Hepatocyte (in vitro differentiated cells): ENCODE results near the gene KCNC2. TPM values are rescaled to one million over a fixed set of nuclear protein-coding genes. Genes with fewer than 3 reads are reported as not detected.

ENCODE experiments used
- DNase-seq: peaks from one replicate; pipeline ENCODE4 v3.0.0-alpha.2; 2016; ENCODE audit warnings: low spot score
- H2AFZ ChIP-seq: fragments of 200-600 bp; sonication (generic); 2 replicates; pipeline ENCODE4 v1.6.0; 2016; ENCODE audit warnings: antibody characterized with exemption, mild to moderate bottlenecking
- H3K27ac ChIP-seq: fragments of 200-600 bp; sonication (generic); 2 replicates; pipeline ENCODE4 v1.5.1; 2016; ENCODE audit warnings: mild to moderate bottlenecking
- H3K27me3 ChIP-seq: fragments of 200-600 bp; sonication (generic); 2 replicates; pipeline ENCODE4 v1.6.1; 2016
- H3K36me3 ChIP-seq: fragments of 200-600 bp; sonication (generic); replicated peaks from 2 replicates; pipeline ENCODE4 v1.5.1; 2016; ENCODE audit warnings: low read depth; ENCODE audit not compliant: insufficient read depth
- H3K4me1 ChIP-seq: fragments of 200-600 bp; sonication (generic); 2 replicates; pipeline ENCODE4 v1.5.1; 2016; ENCODE audit warnings: mild to moderate bottlenecking, moderate library complexity; ENCODE audit not compliant: insufficient read depth
- H3K4me2 ChIP-seq: fragments of 200-600 bp; sonication (generic); 2 replicates; pipeline ENCODE4 v1.6.0; 2016
- H3K4me3 ChIP-seq: fragments of 200-600 bp; sonication (generic); 2 replicates; pipeline ENCODE4 v1.5.1; 2016; ENCODE audit warnings: mild to moderate bottlenecking
- H3K79me2 ChIP-seq: fragments of 200-600 bp; sonication (generic); 2 replicates; pipeline ENCODE4 v1.6.0; 2017; ENCODE audit warnings: mild to moderate bottlenecking
- H3K9me2 ChIP-seq: fragments of 200-600 bp; sonication (generic); replicated peaks from 2 replicates; pipeline ENCODE4 v1.6.0; 2017; ENCODE audit warnings: mild to moderate bottlenecking; ENCODE audit not compliant: insufficient read depth
- H3K9me3 ChIP-seq: fragments of 200-600 bp; sonication (generic); 2 replicates; pipeline ENCODE4 v1.5.1; 2016; ENCODE audit warnings: low read depth, mild to moderate bottlenecking
- H4K20me1 ChIP-seq: fragments of 200-600 bp; sonication (generic); 2 replicates; pipeline ENCODE4 v1.6.0; 2016; ENCODE audit warnings: mild to moderate bottlenecking; ENCODE audit not compliant: insufficient read depth, poor library complexity, severe bottlenecking
- EZH2 ChIP-seq: fragments of 200-600 bp; sonication (generic); IDR thresholded peaks from 2 replicates; pipeline ENCODE4 v1.6.1; 2016; ENCODE audit warnings: antibody characterized with exemption, mild to moderate bottlenecking, borderline replicate concordance
- EZH2phosphoT487 ChIP-seq: fragments of 200-600 bp; sonication (generic); IDR thresholded peaks from one replicate; pipeline ENCODE4 v1.6.1; 2018; ENCODE audit warnings: antibody characterized with exemption, mild to moderate bottlenecking, low read depth, moderate library complexity; ENCODE audit not compliant: unreplicated experiment, severe bottlenecking
- WGBS: methylation state at CpG from one replicate; pipeline ENCODE4 v1.1.6; 2016; ENCODE audit warnings: low lambda C conversion rate; ENCODE audit errors: missing lambda C conversion rate; 5-methylcytosine and 5-hydroxymethylcytosine counted together
- polyA plus RNA-seq: library from polyadenylated mRNA; unstranded; fragments of >200 nt; fragmentation: Nextera tagmentation; extraction: Ambion mirVana; gene quantifications from 2 replicates; pipeline ENCODE4 v1.2.1, GENCODE V29; 2016
- total RNA-seq: library from RNA; depleted of rRNA; stranded (reverse); fragments of >200 nt; gene quantifications from 2 replicates; pipeline ENCODE4 v1.2.3, GENCODE V29; 2014
- TF ChIP-seq, protein P1 (sequence below): fragments of 200-600 bp; sonication (generic); IDR thresholded peaks from 2 replicates; pipeline ENCODE4 v1.5.1; 2016; ENCODE audit warnings: antibody characterized with exemption, mild to moderate bottlenecking; ENCODE audit not compliant: poor library complexity

Gene KCNC2
- total and polyA plus RNA-seq, 2 experiments from 2014 or later = 0.07 TPM; not detected in 1

DNA sequence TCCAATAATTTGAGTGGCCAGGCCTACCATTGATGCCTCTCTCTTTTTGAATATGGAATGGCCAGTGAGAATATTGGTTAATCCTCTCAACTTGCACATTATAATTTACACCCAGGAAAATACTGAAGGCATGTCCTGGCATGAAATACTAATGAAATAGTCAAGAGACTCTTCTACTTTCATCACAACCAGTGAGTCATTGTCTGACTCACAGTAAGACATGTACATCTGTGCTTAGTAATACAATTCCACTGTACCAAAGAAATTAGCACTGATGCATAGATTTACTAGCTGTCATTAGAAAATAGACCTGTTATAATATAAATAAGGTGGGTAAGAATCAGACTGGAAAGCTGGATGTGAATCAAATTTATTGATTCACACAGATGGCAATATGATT lies 31.6 kb downstream of the KCNC2 start:
- Histone ChIP-seq H3K36me3 (no peaks in the 10 kb centered on the region), H3K4me2 (no peak overlapping the region), H3K4me1 (no peaks in the 10 kb centered on the region), H4K20me1 (no peaks in the 10 kb centered on the region), H3K4me3 (no peak overlapping the region), H2AFZ (no peak overlapping the region), H3K27ac (no peak overlapping the region), H3K9me3 (no peaks in the 10 kb centered on the region), H3K9me2 (no peaks in the 10 kb centered on the region), H3K27me3 (no peaks in the 10 kb centered on the region), H3K79me2 (no peaks in the 10 kb centered on the region)
- TF ChIP-seq EZH2 = no peak
- TF ChIP-seq, protein P1, sequence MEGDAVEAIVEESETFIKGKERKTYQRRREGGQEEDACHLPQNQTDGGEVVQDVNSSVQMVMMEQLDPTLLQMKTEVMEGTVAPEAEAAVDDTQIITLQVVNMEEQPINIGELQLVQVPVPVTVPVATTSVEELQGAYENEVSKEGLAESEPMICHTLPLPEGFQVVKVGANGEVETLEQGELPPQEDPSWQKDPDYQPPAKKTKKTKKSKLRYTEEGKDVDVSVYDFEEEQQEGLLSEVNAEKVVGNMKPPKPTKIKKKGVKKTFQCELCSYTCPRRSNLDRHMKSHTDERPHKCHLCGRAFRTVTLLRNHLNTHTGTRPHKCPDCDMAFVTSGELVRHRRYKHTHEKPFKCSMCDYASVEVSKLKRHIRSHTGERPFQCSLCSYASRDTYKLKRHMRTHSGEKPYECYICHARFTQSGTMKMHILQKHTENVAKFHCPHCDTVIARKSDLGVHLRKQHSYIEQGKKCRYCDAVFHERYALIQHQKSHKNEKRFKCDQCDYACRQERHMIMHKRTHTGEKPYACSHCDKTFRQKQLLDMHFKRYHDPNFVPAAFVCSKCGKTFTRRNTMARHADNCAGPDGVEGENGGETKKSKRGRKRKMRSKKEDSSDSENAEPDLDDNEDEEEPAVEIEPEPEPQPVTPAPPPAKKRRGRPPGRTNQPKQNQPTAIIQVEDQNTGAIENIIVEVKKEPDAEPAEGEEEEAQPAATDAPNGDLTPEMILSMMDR = no peak
- no peak for TF ChIP-seq EZH2phosphoT487
- peak; percentile 19 for DNase-seq

DNA sequence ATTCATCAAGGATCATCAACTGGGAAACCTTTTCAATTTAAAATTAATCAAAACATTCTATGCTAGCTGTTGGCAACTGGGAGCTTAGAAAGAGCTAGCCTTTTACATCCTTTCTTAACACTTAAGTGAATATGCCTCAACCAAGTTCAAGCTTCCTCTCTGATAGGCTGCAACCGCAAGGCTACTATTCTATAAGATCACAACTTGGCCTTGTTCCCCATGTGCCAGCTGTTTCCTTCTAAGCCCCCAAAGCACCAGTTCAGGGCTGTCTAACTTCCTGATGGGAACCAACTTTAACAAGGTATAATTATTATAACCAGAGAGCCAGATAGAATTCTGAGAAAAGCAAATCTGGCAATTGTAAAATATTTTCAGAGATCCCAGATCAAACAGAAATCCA lies 37.0 kb downstream of the KCNC2 start:
- no peaks in the 10 kb centered on the region for H3K9me3 ChIP-seq
- no peak overlapping the region for H2AFZ ChIP-seq
- no peak overlapping the region for H3K4me3 ChIP-seq
- no peaks in the 10 kb centered on the region for H3K79me2 ChIP-seq
- WGBS = 100% methylated on average over 1 of the region's 1 CpG
- H3K4me2 ChIP-seq = no peak overlapping the region
- no peak for DNase-seq
- no peaks in the 10 kb centered on the region for H3K4me1 ChIP-seq
- TF ChIP-seq, protein P1 = no peak
- TF ChIP-seq EZH2phosphoT487 (no peak), EZH2 (no peak)
- no peak overlapping the region for H3K27ac ChIP-seq
- H3K36me3 ChIP-seq = no peaks in the 10 kb centered on the region
- H3K9me2 ChIP-seq = no peaks in the 10 kb centered on the region
- H4K20me1 ChIP-seq = no peaks in the 10 kb centered on the region
- H3K27me3 ChIP-seq = no peaks in the 10 kb centered on the region

DNA sequence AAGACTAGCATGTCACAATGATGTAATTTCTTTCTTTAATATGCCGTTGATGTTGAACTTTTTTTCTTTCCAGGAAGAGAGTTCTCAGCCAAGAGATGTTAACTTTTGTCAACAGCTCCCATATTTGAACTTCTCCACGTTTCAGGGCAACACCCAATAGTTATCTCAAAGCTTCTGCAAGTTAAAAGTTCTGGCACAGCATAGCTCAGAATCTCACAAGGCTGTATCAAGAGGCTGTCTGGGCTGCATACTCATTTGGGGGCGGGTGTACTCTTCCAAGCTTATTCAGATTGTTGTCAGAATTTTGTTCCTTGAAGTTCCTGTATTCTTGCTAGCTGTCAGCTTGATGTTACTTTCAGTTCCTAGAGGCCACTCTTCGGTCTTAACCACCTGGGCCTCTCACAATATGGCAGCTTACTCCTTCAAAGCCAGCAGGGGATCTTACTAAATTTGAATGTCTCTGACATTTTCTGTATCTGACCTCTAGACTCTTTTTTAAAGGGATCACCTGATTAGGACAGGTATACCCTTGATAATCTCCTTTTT lies 38.9 kb downstream of the KCNC2 start:
- Histone ChIP-seq H2AFZ (no peak overlapping the region), H3K79me2 (no peaks in the 10 kb centered on the region)

More for the DNA sequence above, 38.9 kb downstream of the KCNC2 start:
- WGBS = 64% methylated on average over 4 of the region's 4 CpGs
- Histone ChIP-seq H3K9me3 (no peaks in the 10 kb centered on the region), H3K27ac (no peak overlapping the region), H3K4me3 (no peak overlapping the region), H3K9me2 (no peaks in the 10 kb centered on the region), H4K20me1 (no peaks in the 10 kb centered on the region), H3K4me1 (no peaks in the 10 kb centered on the region), H3K4me2 (no peak overlapping the region), H3K27me3 (no peaks in the 10 kb centered on the region), H3K36me3 (no peaks in the 10 kb centered on the region)
- DNase-seq = no peak
- no peak for TF ChIP-seq EZH2phosphoT487
- TF ChIP-seq, protein P1 = no peak
